ENCODE data around the gene CNTNAP2.

GRCh38 chr7:148153616-148154284 lies 2037.1 kb downstream of the CNTNAP2 start:
- TF ChIP-seq CTCF (IDR thresholded peaks at IDR 0.05) (no peak), POLR2A (IDR thresholded peaks at IDR 0.05) (no peak)

Measured in tibial nerve (tissue), 3 donors.